ENCODE results near the gene FOLR2. TPM values are rescaled to one million over a fixed set of nuclear protein-coding genes. Genes with fewer than 3 reads are reported as not detected.

The FOLR2 gene
- total and polyA plus RNA-seq, 2 of the 8 experiments (the other 6 are each of a cell fraction or from before 2014, with no cell fraction given) = not detected

- TF ChIP-seq CBX8 (IDR thresholded peaks at IDR 0.05; ENCODE audit: borderline replicate concordance, low read depth, low read length) (no peak), SIN3A (conservative IDR thresholded peaks at IDR 0.05 in 1 of 2, IDR thresholded peaks at IDR 0.05 in 1 of 2; ENCODE audit: low read depth in 1 of 2, low read length in 2 of 2) (no peak), SUZ12 (IDR thresholded peaks at IDR 0.05; ENCODE audit: low read length) (no peak), SAP30 (IDR thresholded peaks at IDR 0.05; ENCODE audit: insufficient read depth, insufficient replicate concordance, low read length) (no peak), USF2 (IDR thresholded peaks at IDR 0.05; ENCODE audit: low read length) (no peak), ATF3 (IDR thresholded peaks at IDR 0.05; ENCODE audit: insufficient read depth, low read depth, low read length) (no peak)
Measured at GRCh38 chr11:72267956-72268617, 51.5 kb downstream of the FOLR2 start (continued).

Other genes with a start within 250 kb of the FOLR2 start
- 9.8 and 10.2 TPM in 2 replicates for gene IL18BP, start 217.9 kb upstream of the FOLR2 start, total RNA-seq (2021; fragmentation: NEBNext Ultra II Directional; extraction: Animal tissue kit (Norgen Biotek cat#: 25700))
- 17.0 and 17.7 TPM in 2 replicates for gene IL18BP, start 217.9 kb upstream of the FOLR2 start, polyA plus RNA-seq (2011; rRNA removed)
- gene NUMA1, start 136.3 kb upstream of the FOLR2 start, total RNA-seq (2021; fragmentation: NEBNext Ultra II Directional; extraction: Animal tissue kit (Norgen Biotek cat#: 25700)) = 107 and 108 TPM in 2 replicates
- gene NUMA1, start 136.3 kb upstream of the FOLR2 start, polyA plus RNA-seq (2011; rRNA removed) = 101 and 137 TPM in 2 replicates
- gene LRRC51, start 135.9 kb upstream of the FOLR2 start, total RNA-seq (2021; fragmentation: NEBNext Ultra II Directional; extraction: Animal tissue kit (Norgen Biotek cat#: 25700)) = 6.8 and 7.9 TPM in 2 replicates
- gene LRRC51, start 135.9 kb upstream of the FOLR2 start, polyA plus RNA-seq (2011; rRNA removed) = 6.0 and 7.7 TPM in 2 replicates
- gene LAMTOR1, start 113.5 kb upstream of the FOLR2 start, total RNA-seq (2021; fragmentation: NEBNext Ultra II Directional; extraction: Animal tissue kit (Norgen Biotek cat#: 25700)) = 81.0 and 82.1 TPM in 2 replicates
- 160 and 164 TPM in 2 replicates for gene LAMTOR1, start 113.5 kb upstream of the FOLR2 start, polyA plus RNA-seq (2011; rRNA removed)
- not detected in 2 replicates for gene TOMT, start 110.9 kb upstream of the FOLR2 start, total RNA-seq (2021; fragmentation: NEBNext Ultra II Directional; extraction: Animal tissue kit (Norgen Biotek cat#: 25700))
- gene TOMT, start 110.9 kb upstream of the FOLR2 start, polyA plus RNA-seq (2011; rRNA removed) = 0.11 TPM in 1 of 2 replicates, not detected in the other
- 70.0 and 74.9 TPM in 2 replicates for gene ANAPC15, start 104.1 kb upstream of the FOLR2 start, total RNA-seq (2021; fragmentation: NEBNext Ultra II Directional; extraction: Animal tissue kit (Norgen Biotek cat#: 25700))
- gene ANAPC15, start 104.1 kb upstream of the FOLR2 start, polyA plus RNA-seq (2011; rRNA removed) = 66.2 and 70.4 TPM in 2 replicates
- not detected in 2 replicates for gene FOLR3, start 81.1 kb upstream of the FOLR2 start, total RNA-seq (2021; fragmentation: NEBNext Ultra II Directional; extraction: Animal tissue kit (Norgen Biotek cat#: 25700))
- not detected in 2 replicates for gene FOLR3, start 81.1 kb upstream of the FOLR2 start, polyA plus RNA-seq (2011; rRNA removed)
- 0.55 TPM in 1 of 2 replicates, not detected in the other for gene FOLR1, start 24.7 kb upstream of the FOLR2 start, total RNA-seq (2021; fragmentation: NEBNext Ultra II Directional; extraction: Animal tissue kit (Norgen Biotek cat#: 25700))
- 1.3 and 1.9 TPM in 2 replicates for gene FOLR1, start 24.7 kb upstream of the FOLR2 start, polyA plus RNA-seq (2011; rRNA removed)
- 79.1 and 79.5 TPM in 2 replicates for gene INPPL1, start 8.0 kb downstream of the FOLR2 start, total RNA-seq (2021; fragmentation: NEBNext Ultra II Directional; extraction: Animal tissue kit (Norgen Biotek cat#: 25700))
- 54.5 and 91.4 TPM in 2 replicates for gene INPPL1, start 8.0 kb downstream of the FOLR2 start, polyA plus RNA-seq (2011; rRNA removed)
- gene PHOX2A, start 27.4 kb downstream of the FOLR2 start, total RNA-seq (2021; fragmentation: NEBNext Ultra II Directional; extraction: Animal tissue kit (Norgen Biotek cat#: 25700)) = 0.19 TPM in 1 of 2 replicates, not detected in the other
- gene PHOX2A, start 27.4 kb downstream of the FOLR2 start, polyA plus RNA-seq (2011; rRNA removed) = 0.67 and 0.94 TPM in 2 replicates
- 24.0 and 28.1 TPM in 2 replicates for gene CLPB, start 217.7 kb downstream of the FOLR2 start, total RNA-seq (2021; fragmentation: NEBNext Ultra II Directional; extraction: Animal tissue kit (Norgen Biotek cat#: 25700))
- gene CLPB, start 217.7 kb downstream of the FOLR2 start, polyA plus RNA-seq (2011; rRNA removed) = 10.1 and 10.7 TPM in 2 replicates

Measured in H1 (cell line).